GM19324 (cell line): ENCODE results near the gene COX20.
A peak's percentile ranks its signal among the peaks of the same experiment; 100 is the strongest.

Source experiments
- ATAC-seq: cut with Tn5 transposase; IDR thresholded peaks from one replicate; pipeline ENCODE4 v1.9.1; 2021; ENCODE audit warnings: mild to moderate bottlenecking, moderate library complexity; ENCODE audit not compliant: unreplicated experiment, low FRiP score

Gene COX20

DNA sequence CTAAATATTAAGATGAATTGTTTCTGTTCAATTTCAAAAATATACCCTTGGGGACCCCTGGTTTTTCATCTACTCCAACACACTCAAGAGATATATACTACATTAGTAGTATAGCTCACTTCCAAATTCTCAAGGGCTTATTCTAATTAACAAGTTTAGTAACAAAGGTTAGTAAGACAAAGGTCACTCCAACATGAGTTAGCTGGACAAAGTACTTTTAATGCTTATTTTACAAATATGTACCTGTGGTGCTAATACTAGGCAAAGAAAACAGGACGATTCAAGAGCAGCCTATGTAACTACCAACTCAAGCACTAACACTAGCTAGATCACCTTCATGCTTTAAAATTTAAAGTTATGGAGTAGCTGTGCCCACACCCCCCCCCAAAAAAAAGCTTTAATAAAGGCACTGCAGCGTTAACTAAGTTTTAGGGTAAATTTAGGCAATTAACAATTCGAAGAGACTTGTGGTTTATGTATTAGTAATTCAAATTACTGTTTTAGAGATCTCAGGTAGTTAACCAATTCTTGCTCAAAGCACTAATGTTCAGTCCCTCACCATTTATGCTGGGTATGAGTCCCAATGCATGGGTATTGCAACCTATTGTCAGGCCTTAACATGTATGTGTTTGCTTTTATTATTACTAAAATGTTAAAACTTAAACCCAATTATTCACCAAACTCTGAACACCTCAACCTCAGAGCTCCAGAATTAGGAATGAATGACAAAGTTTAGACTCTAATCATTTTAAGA lies 14.8 kb downstream of the COX20 start:
- ATAC-seq: no peak

DNA sequence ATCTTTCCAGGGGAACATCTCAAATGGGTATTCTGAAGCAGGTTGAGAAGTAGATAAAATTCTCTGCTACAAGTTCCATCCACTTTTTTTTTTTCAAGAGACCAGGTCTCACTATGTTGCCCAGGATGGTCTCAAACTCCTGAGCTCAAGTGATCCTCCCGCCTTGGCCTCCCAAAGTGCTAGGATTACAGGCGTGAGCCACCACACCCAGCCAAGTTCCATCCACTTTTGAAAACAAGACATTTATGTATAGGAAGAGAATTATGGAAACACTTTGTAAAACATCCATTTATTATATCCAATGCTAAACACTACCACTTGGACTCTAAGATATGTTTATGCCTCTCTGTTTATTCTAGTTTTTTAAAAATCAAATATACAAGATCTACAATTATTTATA lies 15.4 kb downstream of the COX20 start:
- no peak for ATAC-seq

DNA sequence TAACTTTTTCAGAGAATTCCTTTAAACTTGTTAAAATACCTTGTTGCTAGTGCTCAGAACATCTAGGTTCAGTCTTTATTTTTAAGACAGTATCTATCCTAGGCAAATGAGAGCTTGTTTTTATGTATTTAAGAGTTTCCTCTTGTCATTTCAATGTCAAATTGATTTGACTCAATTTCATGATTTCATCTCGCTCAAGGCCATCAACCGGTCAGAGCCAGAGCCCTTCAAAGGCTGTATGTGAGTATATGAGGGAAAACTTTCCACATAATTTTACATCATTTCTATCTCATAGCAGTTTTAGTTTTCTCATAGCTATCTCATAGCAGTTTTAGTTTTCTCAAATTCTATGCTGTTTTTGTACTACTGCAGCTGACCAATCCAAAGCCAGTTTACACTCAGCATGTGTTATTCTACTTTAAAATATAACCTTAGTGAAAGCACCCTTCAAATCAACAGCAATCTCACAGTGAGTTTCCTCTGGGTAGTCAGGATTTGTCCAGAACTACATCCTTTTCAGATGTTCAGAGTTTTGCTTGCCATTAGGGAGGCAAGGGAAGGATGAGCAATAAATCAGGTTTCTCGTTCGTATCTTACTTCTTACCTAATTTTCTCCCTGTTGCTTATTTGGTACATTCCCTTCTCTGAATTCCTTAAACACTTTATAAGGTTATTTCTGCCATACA lies 16.2 kb downstream of the COX20 start:
- no peak for ATAC-seq

DNA sequence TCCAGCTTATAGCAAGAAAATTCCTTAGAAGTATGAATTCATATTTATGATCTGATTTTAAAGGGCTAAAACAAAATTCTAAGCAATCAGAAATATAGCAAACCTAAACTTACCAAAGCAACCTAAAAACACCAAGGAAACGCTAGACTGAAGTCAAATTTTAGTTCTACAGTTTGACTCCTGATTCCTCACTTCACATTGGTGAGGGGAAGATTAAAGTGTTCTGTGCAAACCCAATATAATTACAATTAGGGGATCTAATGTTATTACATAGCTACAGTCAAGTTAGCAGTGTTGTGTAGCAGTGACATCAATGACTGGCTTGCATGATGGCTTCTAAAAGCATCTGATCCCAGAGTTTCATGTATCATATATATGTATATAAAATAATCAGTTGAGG lies 17.2 kb downstream of the COX20 start:
- no peak for ATAC-seq

DNA sequence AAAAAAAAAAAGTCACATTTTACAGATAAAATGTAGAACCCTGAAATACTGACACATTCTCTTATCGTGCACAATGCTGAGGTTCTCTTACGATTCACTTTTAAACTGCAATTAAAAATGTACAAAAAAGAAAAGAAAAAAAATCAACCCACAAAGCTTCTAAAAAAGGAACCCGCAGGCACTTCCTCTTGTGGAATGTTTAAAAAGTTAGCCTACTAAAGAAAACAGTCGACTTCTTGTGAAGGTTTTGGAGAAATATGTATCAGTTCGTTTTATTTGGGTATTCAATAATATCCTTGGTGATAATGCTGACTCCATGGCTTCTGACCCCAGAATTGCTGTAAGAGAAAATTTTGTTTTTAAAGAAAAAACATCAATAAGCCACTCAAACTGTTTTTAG lies 18.7 kb downstream of the COX20 start:
- ATAC-seq: no peak

DNA sequence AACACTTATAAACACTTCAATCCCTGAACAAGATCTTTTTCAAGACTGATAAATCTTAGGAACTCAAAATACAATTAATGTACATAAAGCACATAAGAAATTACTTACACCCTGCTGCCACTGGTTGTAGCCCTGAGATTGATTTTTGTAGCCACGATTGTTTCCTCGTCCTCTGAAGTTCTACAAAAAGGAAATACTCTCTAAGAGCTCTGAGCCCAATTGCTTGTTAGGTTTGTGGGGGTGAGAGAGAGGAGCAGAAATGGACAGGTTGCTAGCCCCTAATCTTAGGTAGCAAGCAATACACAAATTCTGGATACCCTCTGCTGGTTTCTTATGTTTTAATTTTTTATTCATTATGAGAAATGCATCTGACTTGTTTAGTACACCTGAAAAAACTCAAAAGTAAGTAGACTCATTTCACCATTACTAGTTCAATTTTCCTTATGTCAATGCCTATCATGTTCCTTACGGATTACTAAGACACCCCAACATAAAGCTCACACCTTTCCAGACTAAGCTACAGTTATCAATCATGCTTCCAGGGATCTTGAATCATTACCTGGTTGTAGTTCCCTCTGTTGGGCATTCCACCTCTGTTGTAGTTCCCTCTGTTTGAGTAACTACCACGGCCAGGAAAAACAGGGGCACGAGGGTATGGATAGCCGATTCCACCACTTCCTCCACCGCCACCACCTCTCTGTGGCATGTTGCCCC lies 19.6 kb downstream of the COX20 start:
- ATAC-seq: no peak

DNA sequence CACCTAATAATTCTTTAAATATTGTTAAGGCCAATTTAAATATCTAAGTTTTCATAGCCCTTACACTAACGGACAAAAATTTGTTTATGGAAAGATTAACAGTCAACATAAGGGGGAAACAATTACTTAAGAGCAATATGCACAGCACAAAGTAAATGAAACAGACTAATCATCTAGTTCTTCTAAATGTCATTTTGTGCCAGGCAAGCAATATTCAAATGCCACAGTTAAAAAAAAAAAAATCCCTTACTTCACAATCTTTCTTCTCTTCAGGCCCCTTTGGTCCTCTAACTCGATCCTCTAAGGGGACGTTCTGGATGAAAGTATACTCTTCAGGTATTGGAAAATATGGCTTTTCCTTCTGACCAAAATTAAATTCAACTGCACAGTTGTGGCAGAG lies 22.3 kb downstream of the COX20 start:
- no peak for ATAC-seq

DNA sequence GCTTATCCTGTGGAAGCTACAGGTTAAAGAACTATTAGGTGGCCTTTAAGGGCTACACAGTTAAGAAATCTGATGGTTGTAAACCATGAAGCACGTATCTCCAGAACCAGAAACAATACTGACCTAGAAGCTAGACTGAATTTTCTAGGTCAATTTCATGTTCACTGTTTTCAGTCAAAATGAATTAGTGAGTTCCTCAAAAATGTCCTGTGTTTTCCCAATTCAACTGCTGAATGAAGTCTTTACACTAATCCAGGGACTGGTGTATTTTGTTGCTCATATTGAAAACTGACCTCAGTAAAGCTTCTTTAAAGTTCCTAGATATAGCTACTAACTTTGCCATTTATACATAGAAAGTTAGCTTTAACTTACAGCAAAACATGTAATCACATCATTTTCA lies 22.9 kb downstream of the COX20 start:
- ATAC-seq: no peak

DNA sequence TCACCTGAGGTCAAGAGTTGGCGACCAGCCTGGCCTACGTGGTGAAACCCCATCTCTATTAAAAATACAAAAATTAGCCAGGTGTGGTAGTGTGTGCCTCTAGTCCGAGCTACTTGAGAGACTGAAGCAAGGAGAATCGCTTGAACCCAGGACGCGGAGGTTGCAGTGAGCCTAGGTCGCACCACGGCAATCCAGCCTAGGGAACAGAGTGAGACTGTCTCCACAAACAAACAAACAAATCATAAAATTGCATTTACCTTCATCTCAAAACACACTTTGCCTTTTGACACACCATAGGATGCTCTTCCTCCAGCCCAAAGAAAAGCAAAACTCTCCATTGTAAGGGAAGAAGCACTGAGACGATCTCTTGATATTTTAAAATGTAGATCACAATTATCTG lies 24.6 kb downstream of the COX20 start:
- ATAC-seq: no peak

DNA sequence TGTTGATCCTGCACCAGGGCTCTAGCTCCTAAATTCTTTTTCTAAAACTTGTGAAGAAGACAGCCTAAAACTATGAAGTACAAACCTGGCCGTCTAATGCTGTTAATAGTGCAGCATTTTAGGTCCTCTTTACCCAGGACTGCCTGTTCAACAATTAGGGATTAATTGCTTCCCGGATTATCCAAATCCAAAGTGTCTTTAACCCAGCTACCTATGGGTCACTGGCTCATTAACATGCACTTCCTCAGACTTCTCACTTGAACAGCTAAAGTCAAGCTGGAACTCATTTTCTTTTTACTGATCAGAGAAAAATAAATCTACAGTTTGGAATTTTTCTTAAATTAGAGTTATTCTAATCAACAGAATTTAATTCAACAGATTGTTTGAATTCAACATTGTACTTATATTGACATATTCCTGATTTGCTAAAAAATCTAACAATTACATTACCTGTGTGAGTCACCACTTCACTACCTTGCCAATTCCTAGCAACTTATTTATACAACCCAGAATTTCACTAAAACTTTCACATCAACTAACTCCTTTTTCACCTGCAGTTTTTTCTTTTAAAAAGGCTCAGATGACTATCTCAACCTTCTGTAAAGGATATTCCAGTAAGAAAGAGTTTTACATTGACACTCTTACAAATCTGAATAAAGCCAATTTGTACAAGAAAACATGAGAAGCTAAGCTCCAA lies 25.6 kb downstream of the COX20 start:
- ATAC-seq: no peak

DNA sequence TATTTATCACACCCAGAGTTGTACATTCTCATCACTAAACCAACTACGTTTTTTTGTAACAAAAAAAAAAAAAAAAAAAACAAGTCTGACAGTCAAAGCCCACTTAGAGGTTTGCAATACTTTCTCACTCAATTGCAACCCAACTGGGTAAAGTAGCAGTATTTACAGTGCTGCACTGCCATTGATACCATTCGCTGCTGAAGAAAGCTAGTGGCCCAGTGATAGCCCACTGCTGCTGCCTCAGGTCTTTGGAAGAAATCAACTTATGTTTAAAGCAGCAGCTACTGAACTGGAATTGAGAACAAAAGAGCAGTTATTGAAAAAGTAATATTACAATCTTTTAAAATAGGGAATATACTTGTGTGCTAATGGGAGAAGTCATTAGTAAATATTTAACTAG lies 26.2 kb downstream of the COX20 start:
- ATAC-seq: no peak

DNA sequence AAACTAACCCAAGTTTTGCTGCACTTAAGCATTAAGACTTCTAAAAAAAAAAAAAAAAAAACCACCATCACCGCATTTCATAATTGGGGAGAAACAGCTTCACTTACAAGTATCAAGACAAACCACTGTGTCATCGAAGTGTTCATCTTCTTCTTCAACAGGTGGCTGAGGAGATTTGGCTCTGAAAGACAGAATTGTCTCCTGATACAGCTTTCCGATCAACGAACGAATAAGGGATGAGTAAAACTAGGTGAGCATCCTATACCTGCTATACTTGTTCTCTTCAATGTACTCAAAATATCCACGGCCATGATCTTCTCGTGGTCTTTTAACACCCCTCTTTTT lies 26.9 kb downstream of the COX20 start:
- no peak for ATAC-seq

DNA sequence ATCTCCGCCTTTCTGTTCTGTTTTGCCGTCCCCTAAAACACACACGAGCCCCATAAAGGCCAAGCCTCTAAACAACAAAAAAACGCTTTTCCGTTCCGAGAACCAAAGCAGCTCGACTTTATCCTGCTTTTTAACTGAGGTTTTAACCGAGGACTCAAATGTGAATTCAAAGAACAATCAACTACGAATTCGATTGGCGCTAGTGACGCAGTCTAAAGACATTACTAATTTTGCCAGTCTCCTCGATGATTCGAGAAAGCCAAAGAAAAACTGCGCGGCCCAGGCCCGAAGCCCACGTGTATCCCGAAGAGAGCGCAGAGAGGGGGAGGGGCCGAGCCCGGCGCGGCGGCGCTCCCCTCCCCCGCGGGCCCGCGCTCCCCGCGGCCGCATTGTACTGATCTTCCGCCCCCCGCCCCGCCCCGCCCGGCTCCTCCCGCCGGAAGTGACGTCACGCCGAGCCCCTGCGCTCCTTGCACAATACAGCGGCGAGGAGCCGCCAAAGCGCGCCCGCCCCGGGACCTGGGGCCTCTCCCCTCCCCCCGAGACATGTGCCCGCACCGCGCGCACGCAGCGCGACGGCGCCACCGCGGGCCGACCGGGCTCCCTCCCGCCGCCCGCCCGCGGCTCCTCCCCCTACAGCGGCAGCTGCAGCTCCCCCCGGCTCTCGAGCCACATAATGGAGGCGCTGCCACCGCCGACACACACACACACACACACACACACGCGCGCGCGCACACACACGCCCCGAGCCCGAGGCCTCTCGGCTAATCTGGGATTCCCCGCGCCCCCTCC lies 27.4 kb downstream of the COX20 start:
- peak; percentile 67 for ATAC-seq

DNA sequence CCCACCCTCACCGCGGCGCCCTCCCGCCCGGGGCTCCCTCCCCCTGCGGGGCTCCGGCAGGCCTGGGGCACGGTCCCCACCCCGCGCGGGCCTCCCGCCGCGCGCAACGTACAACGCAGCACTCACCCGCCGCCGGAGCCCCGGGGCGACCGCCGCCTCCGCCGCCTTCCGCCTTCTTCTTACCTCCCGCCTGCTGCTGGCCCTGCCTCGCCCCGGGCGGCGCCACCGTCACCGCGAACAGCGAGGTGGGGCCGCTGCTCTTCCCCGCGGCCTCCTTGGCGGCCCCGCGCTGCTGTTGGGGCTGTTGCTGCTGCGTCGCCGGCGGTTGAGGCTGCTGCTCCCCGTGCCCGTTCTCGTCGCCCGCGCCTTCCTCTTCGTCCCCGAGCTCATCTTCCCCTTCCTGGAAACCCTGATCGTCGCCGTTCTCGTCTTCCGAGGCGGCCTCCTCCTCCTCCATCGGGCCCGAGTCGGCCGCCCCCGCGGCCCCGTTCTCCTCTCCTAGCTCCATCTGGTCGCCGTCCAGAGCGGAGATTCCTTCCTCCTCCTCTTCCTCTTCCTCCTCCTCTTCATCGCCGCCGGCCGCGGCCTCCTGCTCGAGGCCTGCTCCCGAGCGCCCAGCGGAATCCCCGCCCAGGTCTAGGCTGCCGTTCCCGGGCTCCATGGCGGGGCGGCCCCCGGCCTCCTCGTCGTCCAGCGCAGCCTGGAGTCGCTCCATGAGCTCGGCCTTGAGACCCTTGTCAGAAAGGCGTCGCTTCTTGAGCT lies 28.2 kb downstream of the COX20 start:
- peak; percentile 31 for ATAC-seq

DNA sequence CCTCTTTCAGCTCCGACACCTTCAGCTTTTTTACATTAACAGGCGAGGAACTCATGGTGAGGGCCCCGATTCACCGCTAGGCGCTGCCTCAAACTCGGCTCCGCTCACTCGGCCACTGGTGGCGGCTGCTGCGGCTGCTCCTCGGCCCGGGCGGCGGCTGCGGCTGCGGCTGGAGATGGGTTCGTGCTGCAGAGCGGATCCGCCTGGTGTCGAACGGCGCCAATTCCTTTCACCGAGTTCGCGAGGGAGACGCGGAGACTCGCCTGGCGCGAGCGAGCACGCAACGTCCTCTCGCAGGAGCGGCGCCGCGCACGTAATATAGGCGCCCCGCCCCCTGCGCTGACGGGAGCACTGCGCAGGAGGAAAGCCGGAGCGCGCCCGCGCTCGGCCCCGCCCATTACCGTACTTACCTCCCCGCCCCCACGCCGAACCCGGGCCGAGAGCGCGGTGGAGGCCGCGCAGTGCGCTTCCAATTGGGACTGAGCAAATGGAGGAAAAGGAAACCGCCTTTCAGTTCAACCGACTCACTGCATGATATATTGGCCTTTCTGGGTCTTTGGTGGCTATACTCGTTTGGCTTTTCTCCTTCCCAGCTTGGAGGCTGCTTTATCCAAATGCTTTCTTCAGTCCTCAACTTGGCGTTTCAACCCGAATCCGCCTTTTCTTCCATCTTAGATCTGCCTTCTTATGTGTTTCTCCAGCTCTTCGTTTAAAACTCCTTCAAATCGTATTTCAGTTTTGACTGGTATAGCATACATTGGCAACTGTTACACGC lies 29.0 kb downstream of the COX20 start, which contains the start of gene HNRNPU:
Gene HNRNPU, minus strand, starts transcription at position 291 of the 775 bp plus-strand sequence. Its CDS starts 236 bp downstream, at position 55.
- peak; percentile 68 for ATAC-seq

DNA sequence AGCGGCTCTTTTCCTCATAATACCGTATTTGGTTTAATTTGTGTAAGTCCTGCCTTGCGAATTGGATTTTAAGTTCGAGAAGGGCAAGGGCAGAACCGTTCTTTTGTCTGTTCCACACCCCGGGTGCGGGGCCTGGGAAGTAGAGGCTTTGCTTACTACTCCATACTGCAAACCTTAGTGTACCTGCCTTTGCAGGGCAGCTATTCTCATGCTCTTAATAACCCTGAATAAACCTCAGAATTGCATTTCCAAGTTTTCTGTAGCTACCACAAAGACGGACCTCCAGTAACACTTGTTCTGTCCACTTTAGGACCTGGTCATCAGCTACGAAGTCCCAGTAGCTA lies 29.5 kb downstream of the COX20 start:
- ATAC-seq: no peak

DNA sequence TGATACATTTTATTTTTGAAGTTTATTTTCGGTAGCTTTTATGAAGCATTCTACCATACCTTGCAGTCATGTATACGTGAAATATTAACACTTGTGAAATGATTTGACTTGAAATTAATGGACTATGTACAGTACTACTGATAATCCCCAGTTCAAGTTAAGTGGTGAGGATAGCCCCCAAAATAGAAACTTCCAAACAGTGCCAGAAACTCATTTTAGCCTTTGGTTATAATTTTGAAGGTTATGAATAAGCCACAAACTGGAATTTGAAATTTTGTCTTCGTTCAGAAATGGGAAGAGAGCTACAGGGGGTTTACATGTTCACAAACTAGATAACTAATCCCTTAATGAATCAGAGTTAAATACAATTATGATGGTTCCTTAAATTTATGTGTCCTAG lies 30.4 kb downstream of the COX20 start:
- ATAC-seq: no peak

DNA sequence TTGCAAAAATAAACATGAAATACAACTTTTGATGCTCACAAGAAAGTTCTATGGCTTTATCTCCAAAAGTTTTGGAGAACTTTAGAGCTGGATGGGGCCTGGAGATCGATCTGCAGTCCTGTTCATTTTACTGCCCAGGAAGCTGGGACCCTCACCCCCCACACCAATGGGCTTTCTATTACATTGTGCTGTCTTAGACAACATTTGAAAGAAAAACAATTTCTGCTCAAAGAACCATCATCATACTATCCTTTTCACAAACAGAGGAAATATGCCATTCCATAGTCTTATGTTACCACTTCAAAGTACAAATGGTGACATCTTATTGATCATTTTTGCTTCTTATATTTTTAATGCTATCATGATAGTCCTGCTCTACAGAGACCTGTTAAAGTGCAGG lies 30.9 kb downstream of the COX20 start:
- no peak for ATAC-seq
